WERI-Rb-1 (cell line): ENCODE data around the gene CMTR1.
"Not testable (repeated sequence)": the region's sequence is repeated elsewhere in the genome, so short reads cannot be mapped to it uniquely, and the experiment has no call there.

Experiments
- DNase-seq: peaks from one replicate; pipeline ENCODE4 v3.0.0-alpha.2; 2020
- H3K27ac ChIP-seq: fragments of 250-450 bp; sonication (Bioruptor Pico); 2 replicates; pipeline ENCODE4 v1.5.1; 2020; ENCODE audit warnings: mild to moderate bottlenecking, moderate library complexity
- H3K27me3 ChIP-seq: fragments of 250-450 bp; sonication (Bioruptor Pico); 2 replicates; pipeline ENCODE4 v1.5.1; 2021; ENCODE audit warnings: mild to moderate bottlenecking, low read depth, moderate library complexity; ENCODE audit not compliant: insufficient read depth, severe bottlenecking
- H3K36me3 ChIP-seq: fragments of 250-450 bp; sonication (Bioruptor Pico); 2 replicates; pipeline ENCODE4 v1.5.1; 2020; ENCODE audit warnings: mild to moderate bottlenecking, moderate library complexity
- H3K4me3 ChIP-seq: 2 replicates; pipeline ENCODE4 v1.5.1; 2011; ENCODE audit warnings: low read depth, mild to moderate bottlenecking, control low read depth, low read length
- H3K9me3 ChIP-seq: fragments of 250-450 bp; sonication (Bioruptor Pico); 2 replicates; pipeline ENCODE4 v1.5.1; 2021; ENCODE audit warnings: mild to moderate bottlenecking, moderate library complexity; ENCODE audit not compliant: severe bottlenecking
- CTCF ChIP-seq: IDR thresholded peaks from 2 replicates; pipeline ENCODE4 v1.5.1; 2011; ENCODE audit warnings: low read depth, mild to moderate bottlenecking, control low read depth, inconsistent platforms, low read length

CMTR1 gene

GRCh38 chr6:37393381-37393929, 39.6 kb upstream of the CMTR1 start:
- H3K27me3 ChIP-seq: no peaks in the 10 kb centered on the region
- no peak overlapping the region for H3K27ac ChIP-seq
- no peaks in the 10 kb centered on the region for H3K9me3 ChIP-seq
- no peak for DNase-seq
- no peak for TF ChIP-seq CTCF
- no peak overlapping the region for H3K4me3 ChIP-seq
- peaks cover 63% of the 10 kb centered on the region for H3K36me3 ChIP-seq

DNA sequence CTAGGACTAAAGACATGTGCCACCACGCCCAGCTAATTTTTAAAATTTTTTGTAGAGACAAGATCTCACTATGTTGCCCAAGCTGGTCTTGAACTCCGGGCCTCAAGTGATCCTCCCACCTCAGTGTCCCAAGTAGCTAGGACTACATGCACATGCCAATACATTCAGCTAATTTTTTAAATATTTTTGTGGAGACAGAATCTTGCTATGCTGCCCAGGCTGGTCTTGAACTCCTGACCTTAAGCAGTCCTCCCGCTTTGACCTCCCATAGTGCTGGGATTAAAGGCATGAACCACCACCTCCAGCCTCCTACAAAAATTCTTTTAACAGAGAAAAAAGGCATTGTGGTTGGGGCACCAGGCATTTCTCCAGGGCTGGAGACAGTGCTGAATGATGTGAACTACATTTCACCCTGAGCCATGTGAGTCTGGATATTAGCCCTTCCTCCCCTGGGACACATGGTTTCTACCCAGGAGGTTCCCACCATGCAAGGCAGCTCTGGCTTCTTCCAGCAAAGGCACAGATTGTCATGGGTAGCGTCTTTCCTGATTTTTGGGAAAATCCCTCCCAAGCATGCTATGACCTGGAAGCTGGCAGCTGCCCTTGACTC, 36.3 kb upstream of the CMTR1 start:
- DNase-seq: no peak
- Histone ChIP-seq H3K9me3 (no peaks in the 10 kb centered on the region), H3K27me3 (no peaks in the 10 kb centered on the region), H3K36me3 (peaks cover 31% of the 10 kb centered on the region), H3K4me3 (no peak overlapping the region), H3K27ac (no peak overlapping the region)
- TF ChIP-seq CTCF: no peak

GRCh38 chr6:37399131-37399530, 33.9 kb upstream of the CMTR1 start:
- no peak for TF ChIP-seq CTCF
- no peak overlapping the region for H3K4me3 ChIP-seq
- peaks cover 7% of the 10 kb centered on the region for H3K36me3 ChIP-seq
- no peaks in the 10 kb centered on the region for H3K27me3 ChIP-seq
- no peaks in the 10 kb centered on the region for H3K9me3 ChIP-seq
- H3K27ac ChIP-seq: no peak overlapping the region
- DNase-seq: no peak

GRCh38 chr6:37399795-37400490, 33.1 kb upstream of the CMTR1 start:
- Histone ChIP-seq H3K4me3 (no peak overlapping the region), H3K27me3 (no peaks in the 10 kb centered on the region), H3K27ac (no peak overlapping the region), H3K36me3 (peaks cover 7% of the 10 kb centered on the region), H3K9me3 (no peaks in the 10 kb centered on the region)
- no peak for DNase-seq
- TF ChIP-seq CTCF: no peak

- not testable (repeated sequence) for H3K9me3 ChIP-seq, H3K27me3 ChIP-seq, H3K4me3 ChIP-seq, DNase-seq, H3K27ac ChIP-seq, H3K36me3 ChIP-seq
Measured at GRCh38 chr6:37401658-37402057, 31.4 kb upstream of the CMTR1 start.

DNA sequence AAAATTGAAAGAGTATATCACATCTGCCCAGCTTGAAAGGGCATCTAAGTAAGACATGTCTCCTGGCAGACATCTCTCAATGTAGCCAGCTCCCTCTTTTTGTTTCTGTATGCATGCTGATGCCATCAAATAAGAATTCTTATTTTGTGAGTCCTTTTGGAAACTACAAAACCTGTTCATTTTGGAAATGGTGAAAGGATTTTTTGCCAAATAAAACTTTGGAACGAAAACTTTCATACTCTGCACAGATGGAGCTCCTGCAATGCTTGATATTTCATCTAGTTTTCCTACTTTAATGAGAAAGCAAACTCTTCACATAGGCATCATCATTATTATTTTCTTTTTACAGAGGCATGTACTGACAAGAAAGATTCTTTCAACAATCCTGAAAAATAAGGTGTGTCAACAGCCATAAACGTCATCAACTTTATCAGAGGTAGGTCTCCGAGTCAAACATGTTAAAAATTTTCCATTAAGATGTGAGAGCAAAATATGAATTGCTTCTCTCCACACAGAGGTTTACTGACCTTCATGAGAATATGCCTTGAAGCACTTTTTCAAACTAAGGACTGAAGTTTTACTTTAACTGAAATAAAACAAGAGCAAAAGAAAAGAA, 26.2 kb upstream of the CMTR1 start:
- DNase-seq: no peak
- Histone ChIP-seq H3K27me3 (no peaks in the 10 kb centered on the region), H3K36me3 (no peaks in the 10 kb centered on the region), H3K4me3 (no peak overlapping the region), H3K27ac (no peak overlapping the region), H3K9me3 (no peaks in the 10 kb centered on the region)
- no peak for TF ChIP-seq CTCF
